NCI-H2081 (cell line): ENCODE data around the gene ADD2.

Source experiments
- DNase-seq, 2 experiments: peaks; one replicate each; lab custom pipeline; 2025; lab: John Stamatoyannopoulos, UW

The ADD2 gene

DNA sequence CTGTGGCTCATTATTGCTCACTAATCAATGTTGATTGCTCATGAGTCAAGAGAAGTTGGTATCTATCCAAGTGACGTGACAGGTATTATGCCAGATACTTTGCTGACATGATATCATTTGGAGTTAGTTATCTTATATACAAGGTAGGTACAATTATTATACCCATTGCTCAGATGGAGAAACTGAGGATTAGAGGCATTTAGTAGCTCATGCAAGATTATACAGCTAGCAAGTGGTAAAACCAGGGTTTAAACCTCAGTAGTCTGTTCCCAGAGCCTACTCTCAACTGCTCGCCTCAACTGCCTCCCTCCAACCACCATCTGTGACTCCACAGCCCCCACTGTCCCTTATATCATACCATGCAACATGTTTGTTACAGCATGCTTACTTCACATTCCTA lies 16.3 kb upstream of the ADD2 start:
- DNase-seq, result no peak

DNA sequence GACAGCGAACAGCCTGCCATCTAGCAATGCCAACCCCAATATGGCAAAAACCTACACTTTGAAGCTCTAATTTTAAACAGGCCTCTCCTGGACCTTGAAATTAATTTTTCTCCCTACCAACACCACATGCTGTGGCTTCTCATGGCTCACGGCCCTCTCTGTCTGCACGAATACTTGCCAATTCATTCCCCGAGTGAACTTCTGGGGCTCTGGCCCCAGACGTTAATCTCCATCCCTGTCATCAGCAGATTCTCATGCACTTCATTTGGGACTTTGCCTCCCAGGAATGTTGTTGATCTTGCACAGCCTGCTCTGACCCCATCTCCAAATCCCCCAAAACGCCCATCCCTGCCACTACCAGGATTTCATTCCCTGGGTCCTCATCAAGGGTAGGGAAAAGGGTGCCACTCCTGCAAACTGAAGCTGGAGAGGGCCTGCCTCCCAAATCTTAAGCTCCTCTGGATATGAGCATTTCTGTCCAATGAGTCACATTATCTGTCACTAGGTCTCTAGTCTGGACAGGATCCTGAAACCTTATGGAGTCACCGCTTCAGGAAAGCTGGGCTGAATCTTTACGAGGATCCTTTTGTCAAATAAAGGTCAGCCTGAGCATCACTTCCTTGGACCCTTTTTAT lies 12.0 kb upstream of the ADD2 start:
- no peak for DNase-seq

DNA sequence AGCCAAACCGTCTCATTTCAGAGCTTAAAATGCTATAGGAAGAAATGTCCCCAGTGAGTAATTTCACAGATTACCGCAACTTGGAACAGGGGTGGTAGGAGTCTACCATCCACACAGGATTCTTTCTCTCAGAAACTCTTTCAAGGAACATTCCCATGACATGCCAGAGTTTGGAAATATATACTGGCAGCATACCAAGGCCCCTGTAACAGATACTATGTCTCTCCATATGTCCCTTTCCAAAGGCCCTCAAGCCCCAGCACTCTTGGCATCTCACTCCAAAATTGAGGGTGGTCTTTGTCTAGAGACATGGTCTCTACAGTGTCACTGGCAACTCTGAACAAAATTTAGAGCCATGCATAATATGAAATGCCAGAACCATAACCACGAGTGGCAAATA lies 11.5 kb upstream of the ADD2 start:
- DNase-seq, result no peak

- no peak for DNase-seq
Observed at GRCh38 chr2:70778676-70779075, 10.7 kb upstream of the ADD2 start.

GRCh38 chr2:70777450-70777849 lies 9.4 kb upstream of the ADD2 start:
- no peak for DNase-seq

DNA sequence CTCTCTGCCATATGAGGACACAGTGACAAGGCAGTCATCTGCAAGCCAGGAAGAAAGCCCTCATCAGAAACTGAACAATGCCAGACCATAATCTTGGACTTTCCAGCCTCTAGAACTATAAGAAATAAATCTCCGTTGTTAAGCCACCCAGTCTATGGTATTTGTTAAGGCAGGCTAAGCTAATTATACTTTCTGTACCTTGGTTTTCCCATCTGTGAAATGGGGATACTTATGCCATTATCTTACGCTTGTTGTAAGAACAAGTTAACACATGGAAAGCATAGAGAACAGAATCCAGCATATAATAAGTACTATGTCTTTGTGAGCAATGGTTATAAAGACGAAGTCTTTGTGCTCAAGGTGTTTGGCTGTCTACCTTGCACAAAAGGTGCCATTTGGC lies 8.3 kb upstream of the ADD2 start:
- DNase-seq, result no peak

- no peak for DNase-seq
Observed at GRCh38 chr2:70775141-70775540, 7.1 kb upstream of the ADD2 start.

GRCh38 chr2:70772486-70773155 lies 4.6 kb upstream of the ADD2 start:
- no peak for DNase-seq

- no peak for DNase-seq
Observed at GRCh38 chr2:70771446-70771845, 3.4 kb upstream of the ADD2 start.

GRCh38 chr2:70769450-70769849 lies 1.4 kb upstream of the ADD2 start:
- DNase-seq, result no peak

GRCh38 chr2:70768590-70769085 lies 638 bp upstream of the ADD2 start:
- DNase-seq, result no peak

DNA sequence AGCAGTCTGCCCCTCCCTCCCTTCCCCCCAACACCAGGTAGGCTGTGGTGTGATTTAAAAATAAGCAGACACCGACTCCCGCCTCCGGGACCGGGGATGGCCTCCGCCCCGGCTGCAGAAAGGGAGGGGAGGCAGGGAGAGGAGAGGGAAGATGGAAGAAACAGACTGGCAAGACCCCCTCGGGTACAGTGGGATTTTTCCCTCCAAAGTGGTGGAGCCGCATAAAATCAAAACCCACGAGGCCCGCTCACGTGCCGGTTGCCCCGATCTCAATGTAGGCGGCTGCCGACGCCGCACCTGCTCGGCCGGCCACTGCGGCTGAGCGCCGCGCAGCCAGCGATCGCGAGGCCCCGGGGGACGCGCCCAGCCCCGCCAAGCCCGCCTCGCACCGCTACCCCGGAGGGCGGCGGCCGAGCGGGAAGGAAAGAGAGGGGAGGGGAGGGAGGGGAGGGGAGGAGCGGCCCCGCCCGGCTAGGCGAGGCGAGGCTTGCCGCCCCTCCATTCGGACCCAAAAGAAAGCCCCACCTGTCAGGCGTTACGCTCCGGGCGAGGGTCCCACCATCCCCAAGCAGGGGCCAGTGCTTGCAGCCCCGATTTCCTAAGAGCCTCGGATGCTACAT lies 811 bp downstream of the ADD2 start:
- DNase-seq, result peak; percentile 45 to 70

GRCh38 chr2:70766357-70767078 lies 1.5 kb downstream of the ADD2 start:
- DNase-seq, result peak in 1 of 2 experiments; percentile 13

DNA sequence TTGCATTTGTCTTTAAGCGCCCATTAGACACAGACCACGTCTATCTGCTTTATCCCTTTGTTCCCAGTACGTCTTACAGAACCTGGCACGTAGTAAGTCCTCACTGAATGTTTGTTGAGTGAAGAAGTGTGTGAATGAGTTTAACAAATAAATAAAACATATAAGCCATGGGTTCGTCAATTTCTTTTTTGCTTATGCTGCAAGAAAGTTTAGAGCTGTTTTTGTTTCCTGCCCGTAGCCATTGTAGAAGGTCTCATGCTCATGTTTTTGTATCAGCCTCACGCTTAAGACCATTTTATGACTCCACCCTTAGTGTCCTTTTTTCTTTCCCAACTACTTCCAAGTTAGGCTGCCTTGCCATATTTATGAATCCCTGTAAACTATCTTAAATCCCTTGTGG lies 2.5 kb downstream of the ADD2 start:
- DNase-seq, result no peak

- no peak for DNase-seq
Observed at GRCh38 chr2:70759446-70759845, 8.6 kb downstream of the ADD2 start.

GRCh38 chr2:70757966-70758365 lies 10.0 kb downstream of the ADD2 start:
- no peak for DNase-seq

- DNase-seq, result no peak
Observed at GRCh38 chr2:70757360-70757759, 10.6 kb downstream of the ADD2 start.

- DNase-seq, result no peak
Observed at GRCh38 chr2:70756128-70756527, 11.9 kb downstream of the ADD2 start.

DNA sequence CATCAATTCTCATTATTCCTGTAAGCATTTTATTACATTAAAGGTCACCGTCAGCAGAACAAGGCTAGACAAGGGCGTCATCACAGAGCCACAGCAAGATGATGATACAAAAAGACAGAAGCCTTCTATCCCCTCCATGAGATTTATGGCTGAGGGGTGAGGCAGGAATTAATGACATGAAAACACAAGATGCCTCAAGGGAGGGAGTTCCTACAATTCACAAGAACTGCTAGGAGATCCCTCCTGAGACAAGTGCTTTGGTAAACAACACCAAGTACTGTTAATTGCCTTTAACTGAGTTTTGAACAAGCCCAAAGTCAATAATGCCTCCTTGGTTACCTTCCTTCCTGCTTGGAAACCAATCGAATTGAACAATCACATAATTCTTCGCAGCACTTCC lies 14.1 kb downstream of the ADD2 start:
- no peak for DNase-seq

- no peak for DNase-seq
Observed at GRCh38 chr2:70753031-70753430, 15.0 kb downstream of the ADD2 start.

- no peak for DNase-seq
Observed at GRCh38 chr2:70752396-70752795, 15.6 kb downstream of the ADD2 start.

GRCh38 chr2:70751881-70752280 lies 16.1 kb downstream of the ADD2 start:
- DNase-seq, result peak in 1 of 2 experiments; percentile 1

GRCh38 chr2:70750320-70750719 lies 17.7 kb downstream of the ADD2 start:
- DNase-seq, result no peak
